GM06990 (cell line): ENCODE measurements around the gene EIF1AY.

Experiments used
- DNase-seq: peaks from one replicate; pipeline ENCODE4 v3.0.0-alpha.2; 2011; ENCODE audit not compliant: insufficient read length; ENCODE audit errors: extremely low read depth
- H3K27me3 ChIP-seq: replicated peaks from 2 replicates; pipeline ENCODE4 v1.6.0; 2011; ENCODE audit warnings: low read length; ENCODE audit not compliant: control insufficient read depth, insufficient read depth
- H3K36me3 ChIP-seq: 2 replicates; pipeline ENCODE4 v1.5.1; 2011; ENCODE audit warnings: low read length; ENCODE audit not compliant: control insufficient read depth, insufficient read depth
- H3K4me3 ChIP-seq: replicated peaks from 2 replicates; pipeline ENCODE4 v1.5.1; 2011; ENCODE audit warnings: low read depth, mild to moderate bottlenecking, control low read depth, low read length
- CTCF ChIP-seq: IDR thresholded peaks from 2 replicates; pipeline ENCODE4 v1.5.1; 2011; ENCODE audit warnings: low read length, control low read depth, mild to moderate bottlenecking, inconsistent platforms; ENCODE audit not compliant: insufficient read depth, poor library complexity, severe bottlenecking

Gene EIF1AY

GRCh38 chrY:20575531-20576121 is at the start of gene EIF1AY:
Gene EIF1AY, plus strand, starts transcription at chrY:20575776. Its CDS starts 96 bp downstream, at chrY:20575872.
- Histone ChIP-seq H3K36me3 (no peaks in the 10 kb centered on the region), H3K27me3 (no peaks in the 10 kb centered on the region), H3K4me3 (no peak within 1 kb of the TSS)
- no peak for DNase-seq
- TF ChIP-seq CTCF, result no peak

GRCh38 chrY:20528435-20528834 is 47.1 kb upstream of the EIF1AY start:
- no peak overlapping the region for H3K4me3 ChIP-seq
- H3K27me3 ChIP-seq, result no peaks in the 10 kb centered on the region
- DNase-seq, result no peak
- no peaks in the 10 kb centered on the region for H3K36me3 ChIP-seq
- no peak for TF ChIP-seq CTCF

- H3K4me3 ChIP-seq, result no peak overlapping the region
- H3K27me3 ChIP-seq, result no peaks in the 10 kb centered on the region
- H3K36me3 ChIP-seq, result no peaks in the 10 kb centered on the region
- DNase-seq, result no peak
- no peak for TF ChIP-seq CTCF
Measured at GRCh38 chrY:20538186-20538585, 37.4 kb upstream of the EIF1AY start.

- Histone ChIP-seq H3K36me3 (no peaks in the 10 kb centered on the region), H3K27me3 (no peaks in the 10 kb centered on the region), H3K4me3 (no peak overlapping the region)
- TF ChIP-seq CTCF, result no peak
- DNase-seq, result no peak
Measured at GRCh38 chrY:20538933-20539332, 36.6 kb upstream of the EIF1AY start.

- no peaks in the 10 kb centered on the region for H3K36me3 ChIP-seq
- H3K27me3 ChIP-seq, result no peaks in the 10 kb centered on the region
- DNase-seq, result no peak
- no peak for TF ChIP-seq CTCF
- H3K4me3 ChIP-seq, result no peak overlapping the region
Measured at GRCh38 chrY:20544451-20544960, 31.1 kb upstream of the EIF1AY start.

GRCh38 chrY:20546071-20546470 is 29.5 kb upstream of the EIF1AY start:
- DNase-seq, result no peak
- no peaks in the 10 kb centered on the region for H3K36me3 ChIP-seq
- no peaks in the 10 kb centered on the region for H3K27me3 ChIP-seq
- no peak overlapping the region for H3K4me3 ChIP-seq
- TF ChIP-seq CTCF, result no peak
